Neural cell (in vitro differentiated cells): Measurements from ENCODE around the gene CRTC1. TPM values are rescaled to one million over a fixed set of nuclear protein-coding genes. Genes with fewer than 3 reads are reported as not detected.

Experiments
- H2AFZ ChIP-seq: fragments of 200-600, 300-800 bp; sonication (generic), shearing (Covaris generic); 2 replicates; pipeline ENCODE4 v1.6.0; 2014; ENCODE audit warnings: low read depth, mild to moderate bottlenecking, antibody characterized with exemption, low read length, moderate library complexity
- H3F3A ChIP-seq: fragments of 200-600 bp; shearing (Covaris generic); 2 replicates; pipeline ENCODE4 v1.6.1; 2016; ENCODE audit warnings: mild to moderate bottlenecking, moderate library complexity, mixed read lengths, antibody characterized with exemption, low read length; ENCODE audit not compliant: insufficient read depth, poor library complexity, severe bottlenecking
- H3K27ac ChIP-seq: fragments of 200-600, 300-800 bp; sonication (generic), shearing (Covaris generic); 2 replicates; pipeline ENCODE4 v1.5.1; 2014; ENCODE audit warnings: mild to moderate bottlenecking, low read length, moderate library complexity
- H3K27me3 ChIP-seq: fragments of 300-800, 200-600 bp; sonication (generic), shearing (Covaris generic); 2 replicates; pipeline ENCODE4 v1.6.0; 2014; ENCODE audit warnings: mild to moderate bottlenecking, low read depth, low read length, moderate library complexity; ENCODE audit not compliant: insufficient read depth
- H3K36me3 ChIP-seq: fragments of 300-800, 200-600 bp; sonication (generic), shearing (Covaris generic); 2 replicates; pipeline ENCODE4 v1.5.1; 2014; ENCODE audit warnings: mild to moderate bottlenecking, antibody characterized with exemption, low read length, moderate library complexity; ENCODE audit not compliant: insufficient read depth
- H3K4me2 ChIP-seq: fragments of 300-800, 200-600 bp; sonication (generic), shearing (Covaris generic); 2 replicates; pipeline ENCODE4 v1.6.0; 2014; ENCODE audit warnings: mild to moderate bottlenecking, low read length
- H3K4me3 ChIP-seq: fragments of 300-800, 200-600 bp; sonication (generic), shearing (Covaris generic); 2 replicates; pipeline ENCODE4 v1.5.1; 2014; ENCODE audit warnings: mild to moderate bottlenecking, low read length, moderate library complexity
- H3K79me2 ChIP-seq: fragments of 200-600 bp; shearing (Covaris generic); replicated peaks from 2 replicates; pipeline ENCODE4 v1.6.0; 2014; ENCODE audit warnings: mild to moderate bottlenecking, low read length, moderate library complexity; ENCODE audit not compliant: insufficient read depth
- H3K9ac ChIP-seq: fragments of 300-800, 200-600 bp; sonication (generic), shearing (Covaris generic); 2 replicates; pipeline ENCODE4 v1.6.1; 2016; ENCODE audit warnings: mild to moderate bottlenecking, low read length, mixed read lengths
- H3K9me2 ChIP-seq: fragments of 200-600 bp; shearing (Covaris generic); 2 replicates; pipeline ENCODE4 v1.6.1; 2016; ENCODE audit warnings: mild to moderate bottlenecking, low read length, mixed read lengths; ENCODE audit not compliant: insufficient read depth
- H3K9me3 ChIP-seq: fragments of 200-600, 300-800 bp; sonication (generic), shearing (Covaris generic); 2 replicates; pipeline ENCODE4 v1.6.1; 2016; ENCODE audit warnings: mild to moderate bottlenecking, mixed run types, low read length, moderate library complexity, mixed read lengths
- H4K20me1 ChIP-seq: fragments of 200-600 bp; shearing (Covaris generic); 2 replicates; pipeline ENCODE4 v1.6.1; 2016; ENCODE audit warnings: mild to moderate bottlenecking, mixed run types; ENCODE audit not compliant: insufficient read depth
- CTCF ChIP-seq: fragments of 450-650 bp; IDR thresholded peaks from 2 replicates; pipeline ENCODE4 v1.5.1; 2014; ENCODE audit warnings: antibody characterized with exemption, mild to moderate bottlenecking, moderate library complexity; ENCODE audit not compliant: poor library complexity, severe bottlenecking
- EP300 ChIP-seq: fragments of 450-650 bp; conservative IDR thresholded peaks from 2 replicates; pipeline ENCODE4 v1.6.1; 2014; ENCODE audit warnings: antibody characterized with exemption, mild to moderate bottlenecking, moderate library complexity; ENCODE audit not compliant: poor library complexity, severe bottlenecking
- EZH2 ChIP-seq: fragments of 200-600, 300-800 bp; shearing (Covaris generic), sonication (generic); IDR thresholded peaks from 2 replicates; pipeline ENCODE4 v1.6.1; 2014; ENCODE audit warnings: antibody characterized with exemption, low read length, borderline replicate concordance, mild to moderate bottlenecking; ENCODE audit not compliant: insufficient read depth, poor library complexity, severe bottlenecking
- MXI1 ChIP-seq: fragments of 450-650 bp; conservative IDR thresholded peaks from 2 replicates; pipeline ENCODE4 v1.6.1; 2014; ENCODE audit warnings: antibody characterized with exemption, mild to moderate bottlenecking; ENCODE audit not compliant: poor library complexity, severe bottlenecking
- POLR2AphosphoS5 ChIP-seq: IDR thresholded peaks from 2 replicates; pipeline ENCODE4 v1.6.1; 2012
- RAD21 ChIP-seq: fragments of 450-650 bp; conservative IDR thresholded peaks from 2 replicates; pipeline ENCODE4 v1.6.1; 2014; ENCODE audit warnings: antibody characterized with exemption, mild to moderate bottlenecking, moderate library complexity
- REST ChIP-seq: IDR thresholded peaks from 2 replicates; pipeline ENCODE4 v1.6.1; 2012; ENCODE audit warnings: borderline replicate concordance
- SMC3 ChIP-seq: fragments of 450-650 bp; conservative IDR thresholded peaks from 2 replicates; pipeline ENCODE4 v1.6.1; 2014; ENCODE audit warnings: antibody characterized with exemption, mild to moderate bottlenecking, moderate library complexity; ENCODE audit not compliant: poor library complexity
- TAF1 ChIP-seq: IDR thresholded peaks from 2 replicates; pipeline ENCODE4 v1.6.1; 2012; ENCODE audit warnings: low read depth
- polyA plus RNA-seq: library from polyadenylated mRNA; depleted of rRNA; stranded (reverse); fragments of >200 nt; gene quantifications from 2 replicates; pipeline ENCODE4 v1.2.3, GENCODE V29; 2014

CRTC1 gene
- polyA plus RNA-seq, 1 donor from 2014 or later: 10.4 TPM

GRCh38 chr19:18649371-18650020 is 34.0 kb upstream of the CRTC1 start:
- no peak overlapping the region for H3K4me3 ChIP-seq
- no peaks in the 10 kb centered on the region for H3K9me3 ChIP-seq
- no peak overlapping the region for H3K4me2 ChIP-seq
- no peak overlapping the region for H3K27ac ChIP-seq
- no peaks in the 10 kb centered on the region for H3K9me2 ChIP-seq
- no peaks in the 10 kb centered on the region for H3K27me3 ChIP-seq
- no peaks in the 10 kb centered on the region for H3K36me3 ChIP-seq
- TF ChIP-seq POLR2AphosphoS5 (peak; percentile 26), REST (no peak), EP300 (no peak)
- H3K79me2 ChIP-seq: no peaks in the 10 kb centered on the region
- no peak overlapping the region for H3K9ac ChIP-seq
- no peaks in the 10 kb centered on the region for H3F3A ChIP-seq
- H4K20me1 ChIP-seq: no peaks in the 10 kb centered on the region
- H2AFZ ChIP-seq: no peak overlapping the region

- H3K27ac ChIP-seq: no peak overlapping the region
- no peak overlapping the region for H3K9ac ChIP-seq
- no peaks in the 10 kb centered on the region for H3K9me3 ChIP-seq
- no peaks in the 10 kb centered on the region for H3K9me2 ChIP-seq
- no peak overlapping the region for H2AFZ ChIP-seq
- TF ChIP-seq REST (no peak), SMC3 (no peak), POLR2AphosphoS5 (no peak), EP300 (no peak), RAD21 (no peak), TAF1 (no peak), EZH2 (no peak), MXI1 (no peak), CTCF (no peak)
- H3K36me3 ChIP-seq: no peaks in the 10 kb centered on the region
- no peaks in the 10 kb centered on the region for H3F3A ChIP-seq
- H3K79me2 ChIP-seq: no peaks in the 10 kb centered on the region
- no peak overlapping the region for H3K4me3 ChIP-seq
- H4K20me1 ChIP-seq: no peaks in the 10 kb centered on the region
- no peak overlapping the region for H3K4me2 ChIP-seq
- no peaks in the 10 kb centered on the region for H3K27me3 ChIP-seq
Observed at GRCh38 chr19:18650021-18650390, 33.5 kb upstream of the CRTC1 start.
